ENCODE results near the gene TMEM266.

GRCh38 chr15:76010613-76011012 is 49.2 kb upstream of the TMEM266 start:
- TF ChIP-seq PRDM1 (tag by site-specific recombination; IDR thresholded peaks at IDR 0.05) = no peak
- no peak for TF ChIP-seq ZNF785 (tag by site-specific recombination; IDR thresholded peaks at IDR 0.05)
- TF ChIP-seq YY1 (tag by site-specific recombination; IDR thresholded peaks at IDR 0.05) = no peak
- no peak for TF ChIP-seq ZNF138 (tag by site-specific recombination; IDR thresholded peaks at IDR 0.05; ENCODE audit: borderline replicate concordance)
- TF ChIP-seq CTCF (tag by site-specific recombination; IDR thresholded peaks at IDR 0.05) = no peak
- TF ChIP-seq TSHZ1 (tag by site-specific recombination; IDR thresholded peaks at IDR 0.05; ENCODE audit: borderline replicate concordance) = no peak
